HEK293 (cell line): Measurements from ENCODE around the gene XBP1.

Source experiments
- KLF1 ChIP-seq: fragments of 450-650 bp; formaldehyde crosslinking; IDR thresholded peaks from 2 replicates; pipeline ENCODE4 v1.5.1; 2016; ENCODE audit warnings: missing biosample characterization, missing genetic modification characterization
- PRDM1 ChIP-seq: fragments of 450-650 bp; formaldehyde crosslinking; IDR thresholded peaks from 2 replicates; pipeline ENCODE4; 2016; ENCODE audit warnings: missing biosample characterization, missing genetic modification characterization
- ZBTB7A ChIP-seq: fragments of 450-650 bp; formaldehyde crosslinking; IDR thresholded peaks from 2 replicates; pipeline ENCODE4 v1.5.1; 2016; ENCODE audit warnings: low read depth, missing biosample characterization, missing genetic modification characterization
- ZNF214 ChIP-seq: fragments of 450-650 bp; formaldehyde crosslinking; IDR thresholded peaks from 2 replicates; pipeline ENCODE4 v1.5.1; 2017; ENCODE audit warnings: missing biosample characterization, mild to moderate bottlenecking, missing genetic modification characterization, borderline replicate concordance
- ZNF354C ChIP-seq: fragments of 450-650 bp; formaldehyde crosslinking; IDR thresholded peaks from 2 replicates; pipeline ENCODE4 v1.5.1; 2016; ENCODE audit warnings: missing biosample characterization, missing genetic modification characterization, low read depth, borderline replicate concordance
- ZNF664 ChIP-seq: fragments of 450-650 bp; formaldehyde crosslinking; IDR thresholded peaks from 2 replicates; pipeline ENCODE4 v1.5.1; 2016; ENCODE audit warnings: missing biosample characterization, missing genetic modification characterization
- ZNF707 ChIP-seq: fragments of 450-650 bp; formaldehyde crosslinking; IDR thresholded peaks from 2 replicates; pipeline ENCODE4 v1.5.1; 2016; ENCODE audit warnings: missing biosample characterization, missing genetic modification characterization
- TF ChIP-seq, protein P1 (sequence below): fragments of 450-650 bp; formaldehyde crosslinking; IDR thresholded peaks from 2 replicates; pipeline ENCODE4 v1.5.1; 2016; ENCODE audit warnings: missing biosample characterization, missing genetic modification characterization
- TF ChIP-seq, protein P2 (sequence below): fragments of 450-650 bp; formaldehyde crosslinking; IDR thresholded peaks from 2 replicates; pipeline ENCODE4 v1.5.1; 2016; ENCODE audit warnings: missing biosample characterization, missing genetic modification characterization
- TF ChIP-seq, protein P3 (sequence below): fragments of 450-650 bp; formaldehyde crosslinking; IDR thresholded peaks from 2 replicates; pipeline ENCODE4 v1.5.1; 2017; ENCODE audit warnings: missing biosample characterization, missing genetic modification characterization
- TF ChIP-seq, protein P4 (sequence below): fragments of 450-650 bp; formaldehyde crosslinking; IDR thresholded peaks from 2 replicates; pipeline ENCODE4 v1.5.1; 2016; ENCODE audit warnings: missing biosample characterization, missing genetic modification characterization
- TF ChIP-seq, protein P5 (sequence below): fragments of 450-650 bp; formaldehyde crosslinking; IDR thresholded peaks from 2 replicates; pipeline ENCODE4 v1.5.1; 2016; ENCODE audit warnings: missing biosample characterization, missing genetic modification characterization
- TF ChIP-seq, protein P6 (sequence below): fragments of 450-650 bp; formaldehyde crosslinking; IDR thresholded peaks from 2 replicates; pipeline ENCODE4 v1.5.1; 2016; ENCODE audit warnings: missing biosample characterization, missing genetic modification characterization

DNA sequence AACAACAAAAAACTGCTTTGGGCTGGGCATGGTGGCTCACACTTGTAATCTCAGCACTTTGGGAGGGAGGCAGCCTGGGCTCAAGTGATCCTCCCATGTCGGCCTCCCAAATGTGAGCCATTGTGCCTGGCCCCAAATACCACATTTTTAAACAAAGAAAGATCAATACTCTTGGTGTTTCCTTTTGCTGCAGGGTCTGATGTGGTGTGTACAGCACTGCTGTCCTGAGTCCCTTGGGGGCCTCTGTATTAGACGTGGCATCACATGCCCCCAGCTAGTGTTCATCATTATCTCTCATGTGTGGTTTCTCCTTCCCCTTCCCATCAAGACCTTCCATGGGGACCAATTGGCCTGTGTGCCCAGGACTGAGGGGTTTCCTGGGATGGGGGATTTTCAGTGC is 20.5 kb upstream of the XBP1 start:
- no peak for TF ChIP-seq ZNF664 (tag by site-specific recombination)
- TF ChIP-seq, protein P1, sequence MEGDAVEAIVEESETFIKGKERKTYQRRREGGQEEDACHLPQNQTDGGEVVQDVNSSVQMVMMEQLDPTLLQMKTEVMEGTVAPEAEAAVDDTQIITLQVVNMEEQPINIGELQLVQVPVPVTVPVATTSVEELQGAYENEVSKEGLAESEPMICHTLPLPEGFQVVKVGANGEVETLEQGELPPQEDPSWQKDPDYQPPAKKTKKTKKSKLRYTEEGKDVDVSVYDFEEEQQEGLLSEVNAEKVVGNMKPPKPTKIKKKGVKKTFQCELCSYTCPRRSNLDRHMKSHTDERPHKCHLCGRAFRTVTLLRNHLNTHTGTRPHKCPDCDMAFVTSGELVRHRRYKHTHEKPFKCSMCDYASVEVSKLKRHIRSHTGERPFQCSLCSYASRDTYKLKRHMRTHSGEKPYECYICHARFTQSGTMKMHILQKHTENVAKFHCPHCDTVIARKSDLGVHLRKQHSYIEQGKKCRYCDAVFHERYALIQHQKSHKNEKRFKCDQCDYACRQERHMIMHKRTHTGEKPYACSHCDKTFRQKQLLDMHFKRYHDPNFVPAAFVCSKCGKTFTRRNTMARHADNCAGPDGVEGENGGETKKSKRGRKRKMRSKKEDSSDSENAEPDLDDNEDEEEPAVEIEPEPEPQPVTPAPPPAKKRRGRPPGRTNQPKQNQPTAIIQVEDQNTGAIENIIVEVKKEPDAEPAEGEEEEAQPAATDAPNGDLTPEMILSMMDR = no peak
- no peak for TF ChIP-seq PRDM1 (tag by site-specific recombination)
- no peak for TF ChIP-seq ZBTB7A
- TF ChIP-seq, protein P2, sequence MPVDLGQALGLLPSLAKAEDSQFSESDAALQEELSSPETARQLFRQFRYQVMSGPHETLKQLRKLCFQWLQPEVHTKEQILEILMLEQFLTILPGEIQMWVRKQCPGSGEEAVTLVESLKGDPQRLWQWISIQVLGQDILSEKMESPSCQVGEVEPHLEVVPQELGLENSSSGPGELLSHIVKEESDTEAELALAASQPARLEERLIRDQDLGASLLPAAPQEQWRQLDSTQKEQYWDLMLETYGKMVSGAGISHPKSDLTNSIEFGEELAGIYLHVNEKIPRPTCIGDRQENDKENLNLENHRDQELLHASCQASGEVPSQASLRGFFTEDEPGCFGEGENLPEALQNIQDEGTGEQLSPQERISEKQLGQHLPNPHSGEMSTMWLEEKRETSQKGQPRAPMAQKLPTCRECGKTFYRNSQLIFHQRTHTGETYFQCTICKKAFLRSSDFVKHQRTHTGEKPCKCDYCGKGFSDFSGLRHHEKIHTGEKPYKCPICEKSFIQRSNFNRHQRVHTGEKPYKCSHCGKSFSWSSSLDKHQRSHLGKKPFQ (tag by site-specific recombination) = no peak
- TF ChIP-seq, protein P3, sequence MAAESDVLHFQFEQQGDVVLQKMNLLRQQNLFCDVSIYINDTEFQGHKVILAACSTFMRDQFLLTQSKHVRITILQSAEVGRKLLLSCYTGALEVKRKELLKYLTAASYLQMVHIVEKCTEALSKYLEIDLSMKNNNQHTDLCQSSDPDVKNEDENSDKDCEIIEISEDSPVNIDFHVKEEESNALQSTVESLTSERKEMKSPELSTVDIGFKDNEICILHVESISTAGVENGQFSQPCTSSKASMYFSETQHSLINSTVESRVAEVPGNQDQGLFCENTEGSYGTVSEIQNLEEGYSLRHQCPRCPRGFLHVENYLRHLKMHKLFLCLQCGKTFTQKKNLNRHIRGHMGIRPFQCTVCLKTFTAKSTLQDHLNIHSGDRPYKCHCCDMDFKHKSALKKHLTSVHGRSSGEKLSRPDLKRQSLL (tag by site-specific recombination) = no peak
- TF ChIP-seq, protein P4, sequence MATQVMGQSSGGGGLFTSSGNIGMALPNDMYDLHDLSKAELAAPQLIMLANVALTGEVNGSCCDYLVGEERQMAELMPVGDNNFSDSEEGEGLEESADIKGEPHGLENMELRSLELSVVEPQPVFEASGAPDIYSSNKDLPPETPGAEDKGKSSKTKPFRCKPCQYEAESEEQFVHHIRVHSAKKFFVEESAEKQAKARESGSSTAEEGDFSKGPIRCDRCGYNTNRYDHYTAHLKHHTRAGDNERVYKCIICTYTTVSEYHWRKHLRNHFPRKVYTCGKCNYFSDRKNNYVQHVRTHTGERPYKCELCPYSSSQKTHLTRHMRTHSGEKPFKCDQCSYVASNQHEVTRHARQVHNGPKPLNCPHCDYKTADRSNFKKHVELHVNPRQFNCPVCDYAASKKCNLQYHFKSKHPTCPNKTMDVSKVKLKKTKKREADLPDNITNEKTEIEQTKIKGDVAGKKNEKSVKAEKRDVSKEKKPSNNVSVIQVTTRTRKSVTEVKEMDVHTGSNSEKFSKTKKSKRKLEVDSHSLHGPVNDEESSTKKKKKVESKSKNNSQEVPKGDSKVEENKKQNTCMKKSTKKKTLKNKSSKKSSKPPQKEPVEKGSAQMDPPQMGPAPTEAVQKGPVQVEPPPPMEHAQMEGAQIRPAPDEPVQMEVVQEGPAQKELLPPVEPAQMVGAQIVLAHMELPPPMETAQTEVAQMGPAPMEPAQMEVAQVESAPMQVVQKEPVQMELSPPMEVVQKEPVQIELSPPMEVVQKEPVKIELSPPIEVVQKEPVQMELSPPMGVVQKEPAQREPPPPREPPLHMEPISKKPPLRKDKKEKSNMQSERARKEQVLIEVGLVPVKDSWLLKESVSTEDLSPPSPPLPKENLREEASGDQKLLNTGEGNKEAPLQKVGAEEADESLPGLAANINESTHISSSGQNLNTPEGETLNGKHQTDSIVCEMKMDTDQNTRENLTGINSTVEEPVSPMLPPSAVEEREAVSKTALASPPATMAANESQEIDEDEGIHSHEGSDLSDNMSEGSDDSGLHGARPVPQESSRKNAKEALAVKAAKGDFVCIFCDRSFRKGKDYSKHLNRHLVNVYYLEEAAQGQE (tag by site-specific recombination) = no peak
- TF ChIP-seq, protein P5, sequence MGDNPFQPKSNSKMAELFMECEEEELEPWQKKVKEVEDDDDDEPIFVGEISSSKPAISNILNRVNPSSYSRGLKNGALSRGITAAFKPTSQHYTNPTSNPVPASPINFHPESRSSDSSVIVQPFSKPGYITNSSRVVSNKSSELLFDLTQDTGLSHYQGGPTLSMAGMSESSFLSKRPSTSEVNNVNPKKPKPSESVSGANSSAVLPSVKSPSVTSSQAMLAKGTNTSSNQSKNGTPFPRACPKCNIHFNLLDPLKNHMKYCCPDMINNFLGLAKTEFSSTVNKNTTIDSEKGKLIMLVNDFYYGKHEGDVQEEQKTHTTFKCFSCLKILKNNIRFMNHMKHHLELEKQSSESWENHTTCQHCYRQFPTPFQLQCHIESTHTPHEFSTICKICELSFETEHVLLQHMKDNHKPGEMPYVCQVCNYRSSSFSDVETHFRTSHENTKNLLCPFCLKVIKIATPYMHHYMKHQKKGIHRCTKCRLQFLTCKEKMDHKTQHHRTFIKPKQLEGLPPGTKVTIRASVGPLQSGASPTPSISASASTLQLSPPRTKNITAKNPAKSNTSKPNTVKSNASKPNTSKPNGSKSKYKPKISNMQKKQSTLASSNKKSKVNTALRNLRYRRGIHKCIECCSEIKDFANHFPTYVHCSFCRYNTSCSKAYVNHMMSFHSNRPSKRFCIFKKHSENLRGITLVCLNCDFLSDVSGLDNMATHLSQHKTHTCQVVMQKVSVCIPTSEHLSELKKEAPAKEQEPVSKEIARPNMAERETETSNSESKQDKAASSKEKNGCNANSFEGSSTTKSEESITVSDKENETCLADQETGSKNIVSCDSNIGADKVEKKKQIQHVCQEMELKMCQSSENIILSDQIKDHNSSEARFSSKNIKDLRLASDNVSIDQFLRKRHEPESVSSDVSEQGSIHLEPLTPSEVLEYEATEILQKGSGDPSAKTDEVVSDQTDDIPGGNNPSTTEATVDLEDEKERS = no peak
- TF ChIP-seq KLF1 (tag by site-specific recombination) = no peak
- TF ChIP-seq, protein P6, sequence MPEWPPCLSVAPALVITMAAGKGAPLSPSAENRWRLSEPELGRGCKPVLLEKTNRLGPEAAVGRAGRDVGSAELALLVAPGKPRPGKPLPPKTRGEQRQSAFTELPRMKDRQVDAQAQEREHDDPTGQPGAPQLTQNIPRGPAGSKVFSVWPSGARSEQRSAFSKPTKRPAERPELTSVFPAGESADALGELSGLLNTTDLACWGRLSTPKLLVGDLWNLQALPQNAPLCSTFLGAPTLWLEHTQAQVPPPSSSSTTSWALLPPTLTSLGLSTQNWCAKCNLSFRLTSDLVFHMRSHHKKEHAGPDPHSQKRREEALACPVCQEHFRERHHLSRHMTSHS (tag by site-specific recombination) = no peak
- no peak for TF ChIP-seq ZNF707 (tag by site-specific recombination)
- TF ChIP-seq ZNF214 (tag by site-specific recombination) = no peak
- TF ChIP-seq ZNF354C (tag by site-specific recombination) = no peak
